HPDE6-E6E7 (cell line): ENCODE results near the gene RNF115.
"Not testable (repeated sequence)": the region's sequence is repeated elsewhere in the genome, so short reads cannot be mapped to it uniquely, and the experiment has no call there.

Experiments
- DNase-seq: peaks from one replicate; pipeline ENCODE4 v3.0.0; 2011; ENCODE audit warnings: missing footprints; ENCODE audit errors: extremely low spot score

Gene RNF115

GRCh38 chr1:145823565-145824498 lies at the start of gene RNF115, which contains the start of gene POLR3C:
Gene RNF115, minus strand, starts transcription at chr1:145824095. Its CDS starts 222 bp downstream, at chr1:145823873.
Gene POLR3C, plus strand, starts transcription at chr1:145824200. Its CDS starts 1,577 bp downstream, at chr1:145825777.
- peak; percentile 84 for DNase-seq

- no peak for DNase-seq
Measured at GRCh38 chr1:145871994-145872924, 48.4 kb upstream of the RNF115 start.

- DNase-seq = no peak
Measured at GRCh38 chr1:145868232-145868631, 44.3 kb upstream of the RNF115 start.

GRCh38 chr1:145863282-145864018 lies 39.6 kb upstream of the RNF115 start:
- DNase-seq = no peak

DNA sequence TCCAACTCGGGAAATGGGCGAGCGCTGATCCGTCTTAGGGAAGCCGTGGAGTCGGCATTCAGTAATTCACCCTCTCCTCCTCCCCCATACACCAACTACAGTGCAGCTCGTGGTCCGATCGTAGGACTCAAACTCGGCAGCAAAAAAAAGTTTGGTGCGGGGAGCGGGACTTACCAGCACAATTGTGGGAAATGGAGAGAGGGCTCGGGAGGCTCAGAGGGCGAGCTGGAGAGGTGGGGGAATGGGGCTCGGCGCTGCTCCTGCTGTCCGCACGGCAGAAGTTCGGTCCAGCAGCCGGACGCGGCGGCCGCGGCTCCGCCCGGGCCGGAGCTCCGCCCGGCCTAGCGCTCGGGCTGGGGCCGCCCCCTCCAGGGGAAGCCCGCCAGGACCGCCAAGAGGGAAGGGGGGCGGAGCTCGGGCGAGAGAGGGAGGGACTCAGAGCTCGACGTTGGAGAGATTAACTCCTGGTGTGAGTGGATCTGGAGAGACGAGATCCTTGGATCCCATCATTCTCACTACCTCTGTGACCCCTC lies 35.7 kb upstream of the RNF115 start:
- peak; percentile 86 for DNase-seq

- peak; percentile 96 for DNase-seq
Measured at GRCh38 chr1:145858901-145859490, 35.1 kb upstream of the RNF115 start, which contains the start of gene PIAS3. Gene PIAS3, minus strand, starts transcription at chr1:145859081. Its CDS starts 91 bp downstream, at chr1:145858990.

DNA sequence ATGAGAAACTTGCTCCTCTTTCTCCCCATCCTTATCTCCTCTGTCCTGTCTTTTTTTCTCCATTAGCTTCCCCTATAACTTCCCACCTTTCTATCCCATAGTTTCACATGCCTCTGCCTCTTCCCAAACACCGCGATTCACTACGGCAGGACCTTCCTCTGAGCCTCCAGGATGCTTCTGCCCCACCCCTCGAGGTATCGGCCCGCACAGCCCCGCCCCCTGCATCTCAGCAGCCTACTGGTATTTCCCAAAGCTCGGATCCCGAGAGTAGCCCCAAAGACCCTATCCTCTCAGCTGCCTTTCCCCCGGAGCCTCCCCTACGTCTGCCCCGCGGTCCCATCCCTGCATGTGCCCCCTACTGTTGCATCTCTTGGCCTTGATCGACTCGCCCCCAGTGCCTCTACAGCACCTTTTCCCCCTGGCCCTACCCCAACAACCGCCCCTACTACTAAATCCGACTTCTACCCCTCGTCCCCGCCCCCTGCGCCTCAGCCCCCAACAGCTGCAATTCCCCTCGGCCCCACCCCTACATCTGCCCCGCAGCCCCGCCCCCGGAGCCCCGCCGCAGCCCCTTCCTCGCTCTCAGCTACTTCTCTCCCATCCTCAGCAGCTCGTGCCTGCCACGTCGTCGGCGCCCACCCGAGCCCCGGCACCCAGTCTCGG lies 34.5 kb upstream of the RNF115 start:
- no peak for DNase-seq

DNA sequence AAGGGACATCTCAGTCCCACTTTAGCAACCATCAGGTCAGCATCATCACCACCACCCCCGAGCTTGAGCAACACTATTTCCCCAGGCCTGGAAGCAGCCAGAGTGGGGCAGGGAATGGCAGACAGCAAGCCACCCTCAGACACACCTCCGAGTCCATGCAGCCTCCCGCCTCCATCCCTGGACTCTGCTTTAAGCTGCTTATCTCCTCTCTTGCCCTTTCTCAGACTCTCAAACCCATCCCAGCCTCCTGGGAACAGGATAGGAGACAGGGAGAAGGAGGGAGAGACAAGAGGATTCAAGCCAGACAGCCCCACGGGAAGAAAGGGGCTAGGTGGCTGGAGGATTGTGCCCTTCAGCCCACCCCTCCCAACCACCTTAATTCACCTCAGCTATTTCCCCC lies 33.3 kb upstream of the RNF115 start:
- no peak for DNase-seq

DNA sequence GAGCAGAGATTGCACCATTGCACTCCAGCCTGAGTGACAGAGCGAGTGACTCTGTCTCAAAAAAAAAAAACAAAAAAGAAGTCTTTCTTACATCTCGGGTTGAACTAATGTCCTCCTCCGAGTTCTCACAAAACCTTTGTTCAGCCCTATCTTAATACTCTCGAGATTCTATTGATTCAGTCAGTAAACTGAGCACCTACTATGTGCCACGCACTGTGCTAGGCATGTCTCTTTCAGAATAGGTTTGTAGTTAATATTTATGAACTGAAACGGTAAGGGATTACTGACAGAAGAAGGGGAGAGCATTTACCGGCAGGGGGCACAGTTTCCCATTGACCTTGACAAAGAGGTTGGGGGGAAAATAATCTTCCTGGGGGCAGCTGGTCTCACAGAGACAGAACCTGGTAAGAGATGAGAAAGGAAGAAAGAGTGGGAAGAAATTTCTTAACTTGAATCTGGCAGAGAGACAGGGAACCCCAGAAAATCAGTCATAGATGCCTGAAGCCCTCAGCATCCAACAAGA lies 31.6 kb upstream of the RNF115 start:
- DNase-seq = no peak

DNA sequence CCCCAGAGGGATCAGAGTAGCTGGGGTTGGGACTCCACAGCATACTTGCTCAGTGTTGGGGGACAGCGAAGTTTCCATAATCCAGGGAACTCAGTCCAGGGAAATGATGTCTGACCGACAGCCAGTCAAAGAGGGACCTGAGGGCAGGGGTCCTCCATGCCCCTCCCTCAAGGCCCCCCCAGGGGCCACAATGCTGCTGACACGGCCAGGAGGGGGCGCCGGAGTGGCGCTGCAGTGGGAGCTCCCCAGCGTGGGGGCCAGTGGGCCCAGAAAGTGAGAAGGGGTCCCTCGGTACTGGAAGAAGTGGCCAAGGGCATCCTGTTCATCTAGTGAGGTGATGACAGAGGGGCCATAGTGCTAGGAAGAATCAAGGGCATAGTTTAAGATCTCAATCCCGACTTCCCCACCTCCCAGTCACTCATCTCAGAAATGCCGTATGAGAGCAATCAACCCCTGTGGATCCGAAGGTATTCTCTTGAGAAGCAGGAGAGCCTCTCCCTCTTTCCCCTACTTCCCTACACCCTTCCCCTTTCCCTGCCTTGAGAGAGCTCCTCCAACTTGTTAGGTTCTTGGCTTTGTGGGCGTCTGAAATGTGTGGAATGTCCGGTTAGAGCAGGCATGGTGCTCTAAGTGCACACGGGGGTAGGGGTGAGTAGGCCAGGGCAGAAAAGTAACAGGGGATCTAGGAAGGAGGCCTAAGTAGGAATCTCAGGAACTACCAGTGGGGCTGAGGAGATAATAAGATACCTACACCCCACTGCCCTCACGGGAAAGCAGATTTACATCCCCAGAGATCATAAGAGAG lies 25.7 kb upstream of the RNF115 start:
- DNase-seq = no peak

GRCh38 chr1:145847827-145848226 lies 23.9 kb upstream of the RNF115 start:
- DNase-seq = no peak

DNA sequence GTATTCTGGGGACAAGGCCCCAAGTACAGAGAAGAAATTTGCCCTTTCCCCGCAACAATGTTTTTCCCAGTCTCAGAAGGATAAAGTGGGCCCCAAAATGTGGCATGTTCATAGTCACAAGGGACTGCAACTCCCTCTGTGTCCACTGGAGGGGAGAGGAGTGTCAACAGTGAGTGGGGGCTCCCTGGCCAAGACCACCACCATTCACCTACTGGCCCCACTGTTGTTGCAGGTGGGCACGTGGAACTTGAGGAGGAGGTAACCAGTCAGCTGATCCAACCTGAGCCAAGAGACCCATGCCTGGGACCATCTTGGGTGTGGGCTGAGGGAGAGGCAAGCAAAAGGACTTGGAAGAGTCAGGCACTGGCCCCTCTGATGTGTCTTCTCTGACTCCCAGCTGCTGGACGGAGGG lies 22.3 kb upstream of the RNF115 start:
- DNase-seq = no peak

- DNase-seq = peak; percentile 79
Measured at GRCh38 chr1:145845514-145846161, 21.7 kb upstream of the RNF115 start, which contains the start of gene NUDT17. Gene NUDT17, plus strand, starts transcription at chr1:145845630. Its CDS starts 11 bp downstream, at chr1:145845641.

- no peak for DNase-seq
Measured at GRCh38 chr1:145845144-145845513, 21.2 kb upstream of the RNF115 start.

- DNase-seq = no peak
Measured at GRCh38 chr1:145843031-145843430, 19.1 kb upstream of the RNF115 start.

DNA sequence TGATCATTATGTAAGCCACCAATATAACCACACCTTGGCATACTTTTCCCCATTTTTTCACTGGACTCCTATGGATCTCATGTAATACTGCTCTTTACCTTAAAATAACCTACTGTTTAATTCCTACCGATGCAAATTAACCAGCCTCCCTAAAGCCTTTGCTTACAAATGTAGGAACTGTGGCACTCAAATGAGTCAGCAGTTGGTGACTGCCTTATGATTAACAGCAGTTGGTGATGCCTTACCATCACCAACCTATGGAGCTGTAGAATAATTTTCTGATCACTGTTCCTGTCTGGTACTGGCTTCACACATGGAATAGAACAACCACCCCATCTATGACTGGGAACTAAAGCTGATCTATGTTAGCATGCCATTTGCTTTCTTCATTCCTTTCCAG lies 13.8 kb upstream of the RNF115 start:
- no peak for DNase-seq

- not testable (repeated sequence) for DNase-seq
Measured at GRCh38 chr1:145830810-145831209, 6.9 kb upstream of the RNF115 start.

DNA sequence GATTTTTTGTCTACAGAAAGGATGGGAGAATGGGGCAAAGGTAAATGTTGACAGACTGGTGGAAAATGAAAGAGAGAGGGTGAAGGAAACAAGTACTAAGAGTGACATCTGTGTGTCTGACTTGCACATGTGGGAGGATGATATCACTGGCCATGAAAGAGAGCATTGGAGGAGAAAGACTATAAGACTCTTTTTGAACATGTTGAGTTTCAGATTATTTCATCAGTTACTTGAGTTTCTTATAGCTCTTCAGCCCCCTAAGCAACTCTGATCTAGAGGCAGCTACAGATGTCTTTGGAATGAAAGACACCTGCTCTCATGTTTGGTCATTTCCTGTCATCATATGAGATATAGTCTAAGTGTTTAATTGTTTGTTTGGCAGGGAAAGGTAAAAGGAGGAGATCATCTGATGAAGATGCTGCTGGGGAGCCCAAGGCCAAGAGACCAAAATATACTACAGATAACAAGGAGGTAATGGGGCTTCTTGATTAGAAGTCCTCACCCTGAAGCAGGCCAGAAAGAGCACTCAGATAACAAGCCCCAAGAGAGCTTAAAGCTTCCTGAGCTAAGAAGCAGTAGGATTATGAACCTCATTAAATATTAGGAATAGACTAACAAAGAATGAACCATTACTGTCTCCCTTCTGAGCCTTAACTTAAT lies 4.6 kb upstream of the RNF115 start:
- DNase-seq = no peak
